Aorta (tissue), 5 donors: ENCODE data around the gene ATXN7L2. TPM values are rescaled to one million over a fixed set of nuclear protein-coding genes. Genes with fewer than 3 reads are reported as not detected.
A peak's percentile ranks its signal among the peaks of the same experiment; 100 is the strongest.

Source experiments
- ATAC-seq: fragments of 200-7000 bp; cut with Tn5 transposase; one replicate; pipeline ENCODE4 v1.9.1; 2022; ENCODE audit warnings: moderate library complexity; ENCODE audit not compliant: low FRiP score
- DNase-seq, 2 donors: peaks; one replicate each; pipeline ENCODE4 v3.0.0-alpha.2; 2020
- H3K27ac ChIP-seq, 2 donors: one replicate each; pipeline ENCODE4 v1.5.1; 2013; ENCODE audit warnings: low read length in 2 of 2, mild to moderate bottlenecking in 2 of 2, moderate library complexity in 2 of 2, control low read depth in 1 of 2, inconsistent platforms in 1 of 2, low read depth in 1 of 2
- H3K27me3 ChIP-seq, 2 donors: one replicate each; pipeline ENCODE4 v1.6.1; 2013; ENCODE audit warnings: control low read depth in 1 of 2, low read length in 1 of 2, mild to moderate bottlenecking in 1 of 2, moderate library complexity in 1 of 2; ENCODE audit not compliant: insufficient read depth in 2 of 2, control insufficient read depth in 1 of 2
- H3K36me3 ChIP-seq, 2 donors: one replicate each; pipeline ENCODE4 v1.6.1; 2013; ENCODE audit warnings: control low read depth in 1 of 2, low read length in 1 of 2, mild to moderate bottlenecking in 1 of 2; ENCODE audit not compliant: insufficient read depth in 2 of 2, control insufficient read depth in 1 of 2
- H3K4me1 ChIP-seq, 2 donors: one replicate each; pipeline ENCODE4 v1.6.1; 2013; ENCODE audit warnings: low read length in 2 of 2, control low read depth in 1 of 2, mild to moderate bottlenecking in 1 of 2, moderate library complexity in 1 of 2; ENCODE audit not compliant: insufficient read depth in 2 of 2, control insufficient read depth in 1 of 2
- H3K4me3 ChIP-seq, 2 donors: one replicate each; pipeline ENCODE4 v1.5.1; 2013; ENCODE audit warnings: low read length in 2 of 2, control low read depth in 1 of 2, mild to moderate bottlenecking in 1 of 2
- H3K9me3 ChIP-seq: one replicate; pipeline ENCODE4 v1.6.1; 2013; ENCODE audit warnings: mild to moderate bottlenecking, low read length; ENCODE audit not compliant: control insufficient read depth
- WGBS, 2 donors: extraction: QIAGEN DNeasy Blood & Tissue Kit; methylation state at CpG; one replicate each; pipeline ENCODE4 v1.1.7; 2013; 5-methylcytosine and 5-hydroxymethylcytosine counted together
- intact Hi-C, 2 donors: fragments of 100-400 bp; cut with DNase I; formaldehyde crosslinking; loops; one replicate each; pipeline versions ENCODE4 v1.14.2 to v1.15.0; 2022
- polyA plus RNA-seq, 2 donors: library from polyadenylated mRNA; stranded (reverse); fragments of 200-250 nt; gene quantifications; one replicate each; pipeline ENCODE4 v1.2.3, GENCODE V29; 2013
- total RNA-seq, 2 donors: library from RNA; stranded (reverse); fragmentation: NEBNext Ultra II Directional; extraction: Animal tissue kit (Norgen Biotek cat#: 25700); gene quantifications; one replicate each; pipeline ENCODE4 v1.2.1, GENCODE V29; 2021
- donor health status: healthy with polysubstance abuse.
- donor health status: Bipolar disorder and iron deficiency.
- donor health status: DM: no; HTN: no; CAD: no.
- donor health status: DM: no; HTN: no; CAD: no.
- donor health status: DM: yes; HTN: yes; CAD: no.

Gene ATXN7L2
- total and polyA plus RNA-seq, 4 donors = 0.63 to 12.5 (median 4.0) TPM

- peak; percentile 15 for ATAC-seq
- H3K4me3 ChIP-seq = no peak overlapping the region
- no peak overlapping the region for H3K27ac ChIP-seq
- H3K27me3 ChIP-seq = no peaks in the 10 kb centered on the region
- DNase-seq = no peak
- H3K36me3 ChIP-seq = no peaks in the 10 kb centered on the region
- no peaks in the 10 kb centered on the region for H3K9me3 ChIP-seq
- no peaks in the 10 kb centered on the region for H3K4me1 ChIP-seq
- 38 to 46% methylated on average over 16 of the region's 16 CpGs for WGBS, 2 donors
- intact Hi-C loops = loop anchor here (2.0 to 10.0 kb wide), 5 partner anchors 33 to 270 kb away; partner anchors contain the start of gene PSMA5 (in 1 of the 2)
Measured at GRCh38 chr1:109531826-109532364, 48.2 kb downstream of the ATXN7L2 start.

DNA sequence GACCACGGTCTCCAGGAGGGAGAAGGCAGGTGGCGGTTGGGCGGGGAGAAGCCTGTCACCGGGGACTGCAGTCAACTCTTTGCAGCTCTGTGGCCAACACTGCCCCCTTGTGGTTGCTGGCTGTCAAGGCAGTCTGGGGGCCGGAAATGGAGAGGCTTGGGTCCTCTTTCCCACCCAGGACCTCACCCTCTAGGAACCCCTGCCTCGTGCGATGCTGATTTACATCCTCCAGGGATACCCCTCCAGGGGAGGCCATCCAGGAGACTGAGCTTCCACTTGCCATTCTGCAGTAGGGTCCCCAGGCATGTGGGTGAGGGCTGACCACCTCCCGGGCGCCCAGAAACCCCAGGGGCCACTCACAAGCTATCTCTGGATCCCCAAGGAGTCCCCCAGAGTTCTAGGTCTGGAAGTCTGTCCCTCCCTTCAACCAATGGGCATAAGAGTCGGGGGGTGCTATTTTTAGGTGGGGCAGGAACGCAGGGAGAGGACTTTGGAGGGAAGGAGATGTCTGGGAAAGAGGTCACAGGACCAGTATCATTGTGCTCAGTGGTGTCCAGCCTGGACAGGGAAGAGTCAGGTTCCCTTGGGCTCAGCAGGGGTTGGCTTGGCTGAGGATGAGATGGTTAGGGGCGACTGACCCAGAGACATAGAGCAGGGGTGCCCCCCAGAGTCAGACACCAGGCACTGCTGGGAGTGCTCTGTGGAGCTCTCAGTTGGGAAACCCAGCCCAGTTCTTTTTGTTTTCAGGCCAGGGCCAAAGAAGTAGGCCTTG, 48.8 kb downstream of the ATXN7L2 start:
- 10 to 12% methylated on average over 11 to 12 of the region's 12 CpGs for WGBS, 2 donors
- Histone ChIP-seq H3K36me3 (no peaks in the 10 kb centered on the region), H3K27me3 (no peaks in the 10 kb centered on the region), H3K9me3 (no peaks in the 10 kb centered on the region), H3K27ac (peak overlapping the region in 1 of 2 donors; percentile 25), H3K4me3 (no peak overlapping the region), H3K4me1 (no peaks in the 10 kb centered on the region)
- peak; percentile 91 to 95 for DNase-seq
- intact Hi-C loops = loop anchor here (2.0 to 10.0 kb wide), 5 partner anchors 34 to 270 kb away; partner anchors contain the start of gene PSMA5 (in 1 of the 2)
- peak; percentile 92 for ATAC-seq

DNA sequence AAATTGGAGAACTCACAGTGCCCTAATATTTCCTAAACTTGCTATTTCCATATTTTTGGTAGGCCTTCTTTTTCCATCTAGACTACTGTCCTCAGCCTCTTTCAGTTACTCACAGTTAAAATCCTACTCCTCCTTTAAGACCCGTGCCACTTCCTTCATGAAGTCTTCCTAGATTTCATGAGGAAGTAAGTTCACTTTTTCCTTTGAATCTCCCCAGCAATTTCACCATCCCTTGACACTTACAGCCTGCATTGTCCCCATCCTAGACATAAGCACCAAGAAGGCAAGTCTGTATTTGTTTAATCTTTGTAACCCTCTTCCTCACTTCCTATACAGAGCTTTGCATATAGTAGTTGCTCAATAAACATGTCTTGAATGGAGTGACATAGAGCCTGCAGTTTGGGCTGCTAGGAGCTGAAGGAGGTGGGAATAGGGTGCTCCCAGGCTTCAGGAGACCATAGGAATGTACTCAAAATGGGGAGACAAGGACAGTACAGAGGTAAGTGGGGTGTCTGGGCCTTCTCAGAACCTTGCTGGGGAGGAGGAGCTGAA, 50.7 kb downstream of the ATXN7L2 start:
- Histone ChIP-seq H3K4me1 (no peaks in the 10 kb centered on the region), H3K36me3 (no peaks in the 10 kb centered on the region), H3K27me3 (no peaks in the 10 kb centered on the region), H3K9me3 (no peaks in the 10 kb centered on the region), H3K27ac (no peak overlapping the region), H3K4me3 (no peak overlapping the region)
- DNase-seq (no peak), ATAC-seq (no peak)
- intact Hi-C loops = loop anchor here (5.0 to 10.0 kb wide), 3 partner anchors 110 to 272 kb away; partner anchors contain the start of gene PSMA5 (in 1 of the 2)
- 87 to 94% methylated on average over 1 of the region's 1 CpG for WGBS, 2 donors

DNA sequence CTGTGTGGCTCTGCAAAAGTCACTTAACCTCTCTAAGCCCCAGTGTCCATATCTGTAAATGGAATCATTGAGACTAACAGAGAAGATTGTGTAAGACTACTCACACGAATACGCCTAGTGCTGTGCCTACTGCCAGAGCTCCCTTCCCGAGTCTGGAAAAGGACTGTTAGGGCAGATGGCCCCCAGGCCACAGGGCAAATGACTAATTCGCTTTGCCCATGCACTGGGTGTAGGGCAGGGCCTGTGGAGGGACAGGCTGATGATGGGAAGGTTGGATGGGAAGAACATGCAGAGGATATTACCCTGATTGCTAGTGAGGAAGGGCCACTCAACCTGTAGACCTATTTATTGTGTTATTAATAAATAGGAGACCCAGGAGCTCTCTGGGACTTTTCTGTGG, 51.8 kb downstream of the ATXN7L2 start:
- no peaks in the 10 kb centered on the region for H3K4me1 ChIP-seq
- 39 to 45% methylated on average over 4 of the region's 4 CpGs for WGBS, 2 donors
- no peak for ATAC-seq
- no peak for DNase-seq
- no peaks in the 10 kb centered on the region for H3K9me3 ChIP-seq
- no peaks in the 10 kb centered on the region for H3K36me3 ChIP-seq
- H3K27me3 ChIP-seq = no peaks in the 10 kb centered on the region
- intact Hi-C loops = loop anchor here (5.0 to 10.0 kb wide), 3 partner anchors 108 to 261 kb away; partner anchors contain the start of gene PSMA5 (in 2 of the 2)
- H3K4me3 ChIP-seq = no peak overlapping the region
- peak overlapping the region in 1 of 2 donors; percentile 4 for H3K27ac ChIP-seq

GRCh38 chr1:109535971-109536491, 52.3 kb downstream of the ATXN7L2 start:
- ATAC-seq (no peak), DNase-seq (no peak)
- intact Hi-C loops = loop anchor here (5.0 to 10.0 kb wide), 3 partner anchors 109 to 261 kb away; partner anchors contain the start of gene PSMA5 (in 2 of the 2)

DNA sequence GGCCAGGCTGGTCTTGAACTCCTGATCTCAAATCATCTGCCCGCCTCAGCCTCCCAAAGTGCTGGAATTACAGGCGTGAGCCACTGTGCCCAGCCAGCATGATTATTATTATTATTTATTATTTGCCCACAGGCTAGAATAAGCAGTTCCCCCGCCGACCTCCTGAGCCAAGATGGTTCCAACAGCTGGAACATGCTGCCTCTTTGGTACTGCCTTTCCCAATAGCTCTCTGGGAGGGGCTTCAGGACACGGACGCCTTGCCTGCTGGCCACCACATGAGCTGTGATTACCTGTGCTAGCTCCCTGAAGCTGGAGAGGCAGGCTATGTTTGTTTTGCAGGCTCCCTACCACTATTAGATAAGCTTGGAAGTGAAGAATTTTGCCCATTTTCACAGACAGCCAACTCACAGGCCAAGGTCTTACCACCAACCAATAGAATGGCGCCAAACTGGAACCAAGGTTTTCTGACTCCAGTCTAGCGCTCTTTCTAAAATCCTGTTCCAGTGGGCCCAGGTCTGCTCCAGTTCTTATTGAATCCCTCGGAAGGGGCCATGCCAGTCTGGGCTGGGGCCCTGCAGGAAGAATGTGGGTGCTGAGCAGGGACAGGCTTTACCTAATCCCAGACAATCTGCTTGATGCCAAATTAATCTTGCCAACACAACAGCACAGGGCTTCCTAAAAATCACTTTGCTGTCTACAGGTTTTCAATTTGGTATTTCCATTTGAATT, 53.9 kb downstream of the ATXN7L2 start:
- intact Hi-C loops = loop anchor here (5.0 to 10.0 kb wide), 3 partner anchors 110 to 263 kb away; partner anchors contain the start of gene PSMA5 (in 2 of the 2)
- H3K4me3 ChIP-seq = no peak overlapping the region
- no peaks in the 10 kb centered on the region for H3K4me1 ChIP-seq
- H3K9me3 ChIP-seq = no peaks in the 10 kb centered on the region
- DNase-seq (no peak), ATAC-seq (no peak)
- 93% methylated on average over 9 of the region's 9 CpGs for WGBS, 2 donors
- no peaks in the 10 kb centered on the region for H3K27me3 ChIP-seq
- H3K27ac ChIP-seq = no peak overlapping the region
- H3K36me3 ChIP-seq = no peaks in the 10 kb centered on the region

More at GRCh38 chr1:109535971-109536491, 52.3 kb downstream of the ATXN7L2 start:
- Histone ChIP-seq H3K9me3 (no peaks in the 10 kb centered on the region), H3K27me3 (no peaks in the 10 kb centered on the region), H3K4me1 (no peaks in the 10 kb centered on the region), H3K36me3 (no peaks in the 10 kb centered on the region), H3K27ac (peak overlapping the region in 1 of 2 donors; percentile 19), H3K4me3 (no peak overlapping the region)
- WGBS, 2 donors = 2 to 13% methylated on average over 5 of the region's 5 CpGs

GRCh38 chr1:109538827-109539555, 55.3 kb downstream of the ATXN7L2 start:
- intact Hi-C loops = loop anchor here (5.0 to 10.0 kb wide), 3 partner anchors 112 to 264 kb away; partner anchors contain the start of gene PSMA5 (in 2 of the 2)
- DNase-seq (no peak), ATAC-seq (no peak)
- Histone ChIP-seq H3K9me3 (no peaks in the 10 kb centered on the region), H3K4me1 (no peaks in the 10 kb centered on the region), H3K27ac (no peak overlapping the region), H3K4me3 (no peak overlapping the region), H3K27me3 (no peaks in the 10 kb centered on the region), H3K36me3 (no peaks in the 10 kb centered on the region)
- WGBS, 2 donors = 94% methylated on average over 9 of the region's 9 CpGs
